HPDE6-E6E7 (cell line): Measurements from ENCODE around the gene CCDC27.

ENCODE experiments used
- DNase-seq: peaks from one replicate; pipeline ENCODE4 v3.0.0; 2011; ENCODE audit warnings: missing footprints; ENCODE audit errors: extremely low spot score

Gene CCDC27

GRCh38 chr1:3753656-3754454, 1.6 kb downstream of the CCDC27 start:
- no peak for DNase-seq

GRCh38 chr1:3756394-3756793, 4.1 kb downstream of the CCDC27 start:
- DNase-seq, result no peak

GRCh38 chr1:3759164-3759563, 6.9 kb downstream of the CCDC27 start:
- no peak for DNase-seq

- DNase-seq, result no peak
Measured at GRCh38 chr1:3759796-3760195, 7.5 kb downstream of the CCDC27 start.

- DNase-seq, result no peak
Measured at GRCh38 chr1:3761296-3762010, 9.2 kb downstream of the CCDC27 start.

GRCh38 chr1:3762151-3762872, 10.1 kb downstream of the CCDC27 start:
- DNase-seq, result no peak

- no peak for DNase-seq
Measured at GRCh38 chr1:3762873-3763228, 10.6 kb downstream of the CCDC27 start.

GRCh38 chr1:3763351-3764125, 11.3 kb downstream of the CCDC27 start:
- no peak for DNase-seq

GRCh38 chr1:3767328-3767925, 15.2 kb downstream of the CCDC27 start:
- no peak for DNase-seq

GRCh38 chr1:3768811-3769390, 16.7 kb downstream of the CCDC27 start:
- DNase-seq, result no peak

- no peak for DNase-seq
Measured at GRCh38 chr1:3770047-3770765, 18.0 kb downstream of the CCDC27 start.

- no peak for DNase-seq
Measured at GRCh38 chr1:3771108-3772026, 19.1 kb downstream of the CCDC27 start.

GRCh38 chr1:3772027-3772714, 19.9 kb downstream of the CCDC27 start:
- peak; percentile 91 for DNase-seq

GRCh38 chr1:3772715-3773571, 20.7 kb downstream of the CCDC27 start, which contains the start of gene SMIM1:
Gene SMIM1, plus strand, starts transcription at chr1:3772749. Its CDS starts 2,625 bp downstream, at chr1:3775374.
- no peak for DNase-seq

GRCh38 chr1:3773572-3774275, 21.5 kb downstream of the CCDC27 start:
- no peak for DNase-seq

- no peak for DNase-seq
Measured at GRCh38 chr1:3774276-3774945, 22.2 kb downstream of the CCDC27 start.
